Gastroesophageal sphincter (tissue), 4 donors: ENCODE data around the gene NFKB1. TPM values are rescaled to one million over a fixed set of nuclear protein-coding genes. Genes with fewer than 3 reads are reported as not detected.

Experiments used
- ATAC-seq: fragments of 150-250 bp; one replicate; pipeline ENCODE4 v1.9.1; 2016; ENCODE audit warnings: mild to moderate bottlenecking, moderate library complexity
- H3K27ac ChIP-seq, 4 donors: fragments of 200-600 bp; sonication (generic) in 3 of 4; 1 replicate in 3 of 4; 2 replicates in 1 of 4; pipeline ENCODE4 v1.5.1; 2016 to 2019
- H3K27me3 ChIP-seq: fragments of 200-600 bp; sonication (generic); one replicate; pipeline ENCODE4 v1.5.1; 2019
- H3K36me3 ChIP-seq, 2 donors: fragments of 200-600 bp; sonication (generic); one replicate each; pipeline ENCODE4 v1.5.1; 2019; ENCODE audit warnings: control low read depth in 1 of 2
- H3K4me1 ChIP-seq, 3 donors: fragments of 200-600 bp; sonication (generic); 1 replicate in 2 of 3; 2 replicates in 1 of 3; pipeline ENCODE4 v1.5.1; 2016 to 2019; ENCODE audit warnings: control low read depth in 2 of 3
- H3K4me3 ChIP-seq, 2 donors: fragments of 200-600 bp; sonication (generic); one replicate each; pipeline ENCODE4 v1.5.1; 2019; ENCODE audit warnings: mild to moderate bottlenecking in 1 of 2, moderate library complexity in 1 of 2
- H3K9me3 ChIP-seq, 3 donors: fragments of 200-600 bp; sonication (generic); one replicate each; pipeline ENCODE4 v1.5.1; 2017 to 2019; ENCODE audit warnings: control low read depth in 2 of 3
- CTCF ChIP-seq, 4 experiments: fragments of 200-600 bp in 2 of 4; fragments of 450-650 bp in 2 of 4; sonication (generic) in 1 of 4; IDR thresholded peaks; one replicate each; pipeline ENCODE4 v1.5.1; 2017 to 2019; ENCODE audit warnings: antibody characterized with exemption in 4 of 4, mild to moderate bottlenecking in 2 of 4, moderate library complexity in 2 of 4
- EP300 ChIP-seq: sonication (generic); formaldehyde crosslinking; IDR thresholded peaks from one replicate; pipeline ENCODE4 v1.6.1; 2017; ENCODE audit warnings: antibody characterized with exemption, mild to moderate bottlenecking
- POLR2A ChIP-seq, 2 donors: fragments of 450-650 bp; IDR thresholded peaks; one replicate each; pipeline ENCODE4 v1.6.1; 2017; ENCODE audit warnings: antibody characterized with exemption in 2 of 2, mild to moderate bottlenecking in 2 of 2, moderate library complexity in 1 of 2
- POLR2AphosphoS5 ChIP-seq: sonication (generic); formaldehyde crosslinking; IDR thresholded peaks from one replicate; pipeline ENCODE4 v1.6.1; 2017; ENCODE audit warnings: antibody characterized with exemption
- WGBS, 2 donors: methylation state at CpG; one replicate each; pipeline ENCODE4 v1.1.5; 2018; ENCODE audit warnings: low coverage in 1 of 2; 5-methylcytosine and 5-hydroxymethylcytosine counted together
- total RNA-seq, 4 donors: library from RNA; depleted of rRNA; stranded (reverse); fragments of >200 nt; gene quantifications; one replicate each; pipeline ENCODE4 v1.1.0, GENCODE V29; 2016

The NFKB1 gene
- total RNA-seq, 4 donors from 2014 or later: 27.6 to 50.1 (median 43.8) TPM

GRCh38 chr4:102639598-102639997, 138.4 kb downstream of the NFKB1 start:
- no peak overlapping the region for H3K27ac ChIP-seq
- ATAC-seq: no peak
- peaks cover 0 to 49% of the 10 kb centered on the region in 2 donors for H3K36me3 ChIP-seq
- 92 to 100% methylated on average over 4 to 7 of the region's 7 CpGs for WGBS, 2 donors
- H3K9me3 ChIP-seq: no peaks in the 10 kb centered on the region
- no peaks in the 10 kb centered on the region for H3K4me1 ChIP-seq
- TF ChIP-seq EP300 (no peak), POLR2AphosphoS5 (no peak), CTCF (IDR thresholded peaks at IDR 0.05) (no peak), POLR2A (IDR thresholded peaks at IDR 0.05) (no peak)
- H3K4me3 ChIP-seq: no peak overlapping the region
- H3K27me3 ChIP-seq: no peaks in the 10 kb centered on the region

- no peak for ATAC-seq
- Histone ChIP-seq H3K9me3 (no peaks in the 10 kb centered on the region), H3K4me1 (no peaks in the 10 kb centered on the region), H3K4me3 (no peak overlapping the region), H3K27ac (no peak overlapping the region), H3K36me3 (peaks cover 0 to 46% of the 10 kb centered on the region in 2 donors), H3K27me3 (no peaks in the 10 kb centered on the region)
- WGBS, 2 donors: 81 to 90% methylated on average over 3 to 4 of the region's 4 CpGs
- TF ChIP-seq CTCF (IDR thresholded peaks at IDR 0.05) (no peak), EP300 (no peak), POLR2AphosphoS5 (no peak), POLR2A (IDR thresholded peaks at IDR 0.05) (no peak)
Observed at GRCh38 chr4:102640669-102641068, 139.5 kb downstream of the NFKB1 start.

GRCh38 chr4:102641793-102642192, 140.6 kb downstream of the NFKB1 start:
- ATAC-seq: no peak
- no peaks in the 10 kb centered on the region for H3K27me3 ChIP-seq
- TF ChIP-seq POLR2AphosphoS5 (no peak), CTCF (IDR thresholded peaks at IDR 0.05) (no peak), EP300 (no peak), POLR2A (IDR thresholded peaks at IDR 0.05) (no peak)
- H3K4me3 ChIP-seq: no peak overlapping the region
- H3K9me3 ChIP-seq: no peaks in the 10 kb centered on the region
- H3K27ac ChIP-seq: no peak overlapping the region
- no peaks in the 10 kb centered on the region for H3K4me1 ChIP-seq
- H3K36me3 ChIP-seq: peaks cover 0 to 46% of the 10 kb centered on the region in 2 donors

GRCh38 chr4:102642631-102643298, 141.6 kb downstream of the NFKB1 start:
- Histone ChIP-seq H3K27me3 (no peaks in the 10 kb centered on the region), H3K36me3 (peaks cover 0 to 36% of the 10 kb centered on the region in 2 donors), H3K9me3 (no peaks in the 10 kb centered on the region), H3K4me1 (no peaks in the 10 kb centered on the region), H3K4me3 (no peak overlapping the region), H3K27ac (no peak overlapping the region)
- 60 to 69% methylated on average over 5 of the region's 5 CpGs for WGBS, 2 donors
- TF ChIP-seq CTCF (IDR thresholded peaks at IDR 0.05): no peak
- no peak for TF ChIP-seq EP300
- no peak for TF ChIP-seq POLR2A (IDR thresholded peaks at IDR 0.05)
- no peak for TF ChIP-seq POLR2AphosphoS5
- ATAC-seq: peak; percentile 83

GRCh38 chr4:102647117-102647516, 146.0 kb downstream of the NFKB1 start:
- no peak overlapping the region for H3K27ac ChIP-seq
- no peak for ATAC-seq

More at GRCh38 chr4:102647117-102647516, 146.0 kb downstream of the NFKB1 start:
- Histone ChIP-seq H3K27me3 (no peaks in the 10 kb centered on the region), H3K9me3 (no peaks in the 10 kb centered on the region), H3K4me3 (no peak overlapping the region), H3K4me1 (no peaks in the 10 kb centered on the region), H3K36me3 (peaks cover 6 to 39% of the 10 kb centered on the region in 2 donors)
- no peak for TF ChIP-seq CTCF (IDR thresholded peaks at IDR 0.05)
- TF ChIP-seq POLR2A (IDR thresholded peaks at IDR 0.05): no peak
- TF ChIP-seq POLR2AphosphoS5: no peak
- no peak for TF ChIP-seq EP300
- WGBS, 2 donors: 40 to 44% methylated on average over 1 of the region's 1 CpG
